Measurements from ENCODE around the gene PLPPR3. TPM values are rescaled to one million over a fixed set of nuclear protein-coding genes. Genes with fewer than 3 reads are reported as not detected.

PLPPR3 gene
- total RNA-seq, 1 donor = 0.36 TPM

GRCh38 chr19:863315-863620, 41.5 kb upstream of the PLPPR3 start:
- no peak overlapping the region for H3K27ac ChIP-seq (ENCODE audit: low read depth, low read length)
- H3K27me3 ChIP-seq (ENCODE audit: insufficient read depth, low read length) = peaks cover 11% of the 10 kb centered on the region
- no peaks in the 10 kb centered on the region for H4K20me1 ChIP-seq (ENCODE audit: insufficient read depth, low read length)
- DNase-seq (ENCODE audit: insufficient read length, low spot score, missing footprints) = no peak
- H3K36me3 ChIP-seq (ENCODE audit: insufficient read depth, low read length) = peaks cover 11% of the 10 kb centered on the region
- no peaks in the 10 kb centered on the region for H3K9me3 ChIP-seq (ENCODE audit: low read depth, low read length)
- TF ChIP-seq CTCF (IDR thresholded peaks at IDR 0.05; ENCODE audit: extremely low read depth, low read depth, low read length) = no peak
- H3K4me3 ChIP-seq (ENCODE audit: insufficient read depth, low read length) = no peak overlapping the region
- H3K79me2 ChIP-seq (ENCODE audit: insufficient read depth, low read length) = no peaks in the 10 kb centered on the region
- no peak overlapping the region for H3K4me2 ChIP-seq (ENCODE audit: insufficient read depth, low read length)
- H2AFZ ChIP-seq (ENCODE audit: low read length) = no peak overlapping the region
- H3K4me1 ChIP-seq (ENCODE audit: insufficient read depth, low read length) = peaks cover 3% of the 10 kb centered on the region

GRCh38 chr19:862581-863314, 41.0 kb upstream of the PLPPR3 start:
- peaks cover 6% of the 10 kb centered on the region for H3K36me3 ChIP-seq (ENCODE audit: insufficient read depth, low read length)
- H2AFZ ChIP-seq (ENCODE audit: low read length) = no peak overlapping the region
- H3K27ac ChIP-seq (ENCODE audit: low read depth, low read length) = no peak overlapping the region
- H3K4me1 ChIP-seq (ENCODE audit: insufficient read depth, low read length) = peaks cover 3% of the 10 kb centered on the region
- H3K79me2 ChIP-seq (ENCODE audit: insufficient read depth, low read length) = no peaks in the 10 kb centered on the region
- no peak overlapping the region for H3K4me2 ChIP-seq (ENCODE audit: insufficient read depth, low read length)
- no peaks in the 10 kb centered on the region for H3K9me3 ChIP-seq (ENCODE audit: low read depth, low read length)
- no peak for TF ChIP-seq CTCF (IDR thresholded peaks at IDR 0.05; ENCODE audit: extremely low read depth, low read depth, low read length)
- no peaks in the 10 kb centered on the region for H4K20me1 ChIP-seq (ENCODE audit: insufficient read depth, low read length)
- H3K4me3 ChIP-seq (ENCODE audit: insufficient read depth, low read length) = no peak overlapping the region
- DNase-seq (ENCODE audit: insufficient read length, low spot score, missing footprints) = peak; percentile 96
- H3K27me3 ChIP-seq (ENCODE audit: insufficient read depth, low read length) = peaks cover 11% of the 10 kb centered on the region

- DNase-seq (ENCODE audit: insufficient read length, low spot score, missing footprints) = peak; percentile 95
- H3K9me3 ChIP-seq (ENCODE audit: low read depth, low read length) = no peaks in the 10 kb centered on the region
- H3K27ac ChIP-seq (ENCODE audit: low read depth, low read length) = no peak overlapping the region
- no peaks in the 10 kb centered on the region for H3K79me2 ChIP-seq (ENCODE audit: insufficient read depth, low read length)
- H3K4me2 ChIP-seq (ENCODE audit: insufficient read depth, low read length) = no peak overlapping the region
- peaks cover 11% of the 10 kb centered on the region for H3K27me3 ChIP-seq (ENCODE audit: insufficient read depth, low read length)
- TF ChIP-seq CTCF (IDR thresholded peaks at IDR 0.05; ENCODE audit: extremely low read depth, low read depth, low read length) = no peak
- no peak overlapping the region for H3K4me3 ChIP-seq (ENCODE audit: insufficient read depth, low read length)
- H4K20me1 ChIP-seq (ENCODE audit: insufficient read depth, low read length) = no peaks in the 10 kb centered on the region
- peaks cover 3% of the 10 kb centered on the region for H3K4me1 ChIP-seq (ENCODE audit: insufficient read depth, low read length)
- H3K36me3 ChIP-seq (ENCODE audit: insufficient read depth, low read length) = no peaks in the 10 kb centered on the region
- H2AFZ ChIP-seq (ENCODE audit: low read length) = no peak overlapping the region
These were observed 40.2 kb upstream of the PLPPR3 start for GRCh38 chr19:861756-862580.

DNA sequence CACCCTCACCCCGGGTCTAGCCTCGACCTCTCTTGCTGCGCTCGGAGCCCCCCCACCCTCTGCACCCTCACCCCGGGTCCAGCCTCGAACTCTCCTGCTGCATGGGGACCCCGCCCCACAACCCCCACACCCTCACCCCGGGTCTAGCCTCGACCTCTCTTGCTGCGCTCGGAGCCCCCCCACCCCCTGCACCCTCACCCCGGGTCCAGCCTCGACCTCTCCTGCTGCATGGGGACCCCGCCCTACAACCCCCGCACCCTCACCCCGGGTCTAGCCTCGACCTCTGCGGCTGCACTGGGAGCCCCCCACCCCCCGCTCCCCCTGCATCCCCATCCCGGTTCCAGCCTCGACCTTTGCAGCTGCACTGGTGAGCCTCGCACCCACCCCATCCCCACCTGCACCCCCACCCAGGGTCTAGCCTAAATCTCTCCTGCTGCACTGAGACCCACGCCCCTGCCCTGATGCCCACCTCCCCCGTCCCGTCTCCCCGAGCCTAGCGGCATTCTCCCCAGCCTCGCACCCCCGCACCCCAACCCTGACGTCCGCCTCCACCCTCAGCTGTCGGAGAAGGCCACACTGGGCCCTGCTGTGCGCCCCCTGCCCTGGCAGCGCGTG, 39.5 kb upstream of the PLPPR3 start:
- H3K4me3 ChIP-seq (ENCODE audit: insufficient read depth, low read length) = no peak overlapping the region

More for the DNA sequence above, 39.5 kb upstream of the PLPPR3 start:
- Histone ChIP-seq H3K9me3 (ENCODE audit: low read depth, low read length) (no peaks in the 10 kb centered on the region), H3K36me3 (ENCODE audit: insufficient read depth, low read length) (no peaks in the 10 kb centered on the region), H3K79me2 (ENCODE audit: insufficient read depth, low read length) (no peaks in the 10 kb centered on the region), H3K27me3 (ENCODE audit: insufficient read depth, low read length) (peaks cover 11% of the 10 kb centered on the region), H4K20me1 (ENCODE audit: insufficient read depth, low read length) (no peaks in the 10 kb centered on the region), H3K4me2 (ENCODE audit: insufficient read depth, low read length) (no peak overlapping the region), H3K4me1 (ENCODE audit: insufficient read depth, low read length) (peaks cover 3% of the 10 kb centered on the region), H3K27ac (ENCODE audit: low read depth, low read length) (no peak overlapping the region), H2AFZ (ENCODE audit: low read length) (no peak overlapping the region)
- TF ChIP-seq CTCF (IDR thresholded peaks at IDR 0.05; ENCODE audit: extremely low read depth, low read depth, low read length) = no peak
- DNase-seq (ENCODE audit: insufficient read length, low spot score, missing footprints) = no peak
